PC-9 (cell line): Measurements from ENCODE around the gene ACVR2B. TPM values are rescaled to one million over a fixed set of nuclear protein-coding genes. Genes with fewer than 3 reads are reported as not detected.

Experiments
- BruUV-seq: library from RNA; stranded (reverse); fragments of 400-500 nt; replicated peaks from 2 replicates; lab custom pipeline; 2021; lab: Mats Ljungman, UMichigan
- CTCF ChIA-PET: fragments of 300-600 bp; sonication (Branson Sonifier 250); formaldehyde crosslinking; loops from one replicate; lab custom pipeline; 2022; ENCODE audit warnings: antibody characterized with exemption; lab: Charles Lee
- POLR2A ChIA-PET: fragments of 300-600 bp; sonication (Branson Sonifier 250); formaldehyde crosslinking; loops from one replicate; lab custom pipeline; 2022; ENCODE audit warnings: antibody characterized with exemption; ENCODE audit not compliant: unreplicated experiment; lab: Charles Lee
- DNase-seq, 2 experiments: peaks; one replicate each; pipeline versions ENCODE4 v3.0.0 to v3.0.0-alpha.2; 2015 to 2022; ENCODE audit warnings: mixed read lengths in 1 of 2
- H2AFZ ChIP-seq: fragments of 200-600 bp; sonication (generic); 2 replicates; pipeline ENCODE4 v1.8.1; 2017; ENCODE audit warnings: antibody characterized with exemption
- H3F3A ChIP-seq: fragments of 200-600 bp; sonication (generic); 2 replicates; pipeline ENCODE4 v1.8.1; 2017; ENCODE audit warnings: antibody characterized with exemption, mild to moderate bottlenecking, low read depth; ENCODE audit not compliant: insufficient read depth
- H3K27ac ChIP-seq: fragments of 200-600 bp; sonication (generic); 2 replicates; pipeline ENCODE4 v1.6.1; 2016; ENCODE audit warnings: mixed run types
- H3K27me3 ChIP-seq: fragments of 200-600 bp; sonication (generic); 2 replicates; pipeline ENCODE4 v1.6.1; 2016; ENCODE audit warnings: low read depth, mixed run types; ENCODE audit not compliant: insufficient read depth
- H3K36me3 ChIP-seq: fragments of 200-600 bp; sonication (generic); 2 replicates; pipeline ENCODE4 v1.6.1; 2016; ENCODE audit warnings: low read depth, mixed run types
- H3K4me1 ChIP-seq: fragments of 200-600 bp; sonication (generic); replicated peaks from 2 replicates; pipeline ENCODE4 v1.6.1; 2016; ENCODE audit warnings: mixed run types; ENCODE audit not compliant: insufficient read depth
- H3K4me2 ChIP-seq: fragments of 200-600 bp; sonication (generic); 2 replicates; pipeline ENCODE4 v1.6.1; 2017; ENCODE audit warnings: mixed run types
- H3K4me3 ChIP-seq: fragments of 200-600 bp; sonication (generic); 2 replicates; pipeline ENCODE4 v1.6.1; 2016; ENCODE audit warnings: mixed run types
- H3K79me2 ChIP-seq: fragments of 200-600 bp; sonication (generic); 2 replicates; pipeline ENCODE4 v1.6.1; 2017; ENCODE audit warnings: low read depth, mixed run types
- H3K9me2 ChIP-seq: fragments of 200-600 bp; sonication (generic); 2 replicates; pipeline ENCODE4 v1.8.1; 2017; ENCODE audit warnings: mild to moderate bottlenecking; ENCODE audit not compliant: insufficient read depth
- H3K9me3 ChIP-seq: fragments of 200-600 bp; sonication (generic); 2 replicates; pipeline ENCODE4 v1.8.1; 2016; ENCODE audit warnings: low read depth; ENCODE audit not compliant: insufficient read depth
- H4K20me1 ChIP-seq: fragments of 200-600 bp; sonication (generic); 2 replicates; pipeline ENCODE4 v1.8.1; 2017; ENCODE audit not compliant: insufficient read depth
- CTCF ChIP-seq: fragments of 200-600 bp; sonication (generic); conservative IDR thresholded peaks from 2 replicates; pipeline ENCODE4 v1.6.1; 2017; ENCODE audit warnings: mixed run types, antibody characterized with exemption, mild to moderate bottlenecking, moderate library complexity
- EZH2 ChIP-seq: fragments of 200-600 bp; sonication (generic); IDR thresholded peaks from 2 replicates; pipeline ENCODE4 v1.8.0; 2017; ENCODE audit warnings: antibody characterized with exemption, low read depth
- intact Hi-C: fragments of 100-400 bp; cut with micrococcal nuclease; formaldehyde crosslinking; loops from one replicate; pipeline ENCODE4 v1.10.0; 2022; ENCODE audit not compliant: unreplicated experiment
- total RNA-seq: library from RNA; stranded (reverse); gene quantifications from 2 replicates; pipeline ENCODE4 v1.2.3, GENCODE V29; 2021

ACVR2B gene
- total RNA-seq, 1 experiment from 2014 or later: 11.0 TPM

- no peak overlapping the region for H3K4me3 ChIP-seq
- H4K20me1 ChIP-seq: no peaks in the 10 kb centered on the region
- no peaks in the 10 kb centered on the region for H3F3A ChIP-seq
- no peaks in the 10 kb centered on the region for H3K4me1 ChIP-seq
- BruUV-seq: no TSS peak
- H3K9me2 ChIP-seq: no peaks in the 10 kb centered on the region
- CTCF ChIA-PET: interaction anchor here (0.6 to 1.2 kb wide), 5 partner anchors 10 to 314 kb away, joined by 3 to 6 read pairs (median 3); partner anchors contain the start of gene EXOG
- POLR2A ChIA-PET: interaction anchor here (0.7 kb wide), 1 partner anchor 163 kb away, joined by 8 read pairs; no protein-coding TSS in a partner anchor
- no peak overlapping the region for H2AFZ ChIP-seq
- intact Hi-C loops: loop anchor here (5.0 kb wide), 2 partner anchors 320 to 765 kb away; no protein-coding TSS in a partner anchor
- no peaks in the 10 kb centered on the region for H3K9me3 ChIP-seq
- TF ChIP-seq EZH2: no peak
- TF ChIP-seq CTCF: no peak
- H3K4me2 ChIP-seq: no peak overlapping the region
- no peak overlapping the region for H3K27ac ChIP-seq
- no peak for DNase-seq
- no peaks in the 10 kb centered on the region for H3K36me3 ChIP-seq
- no peaks in the 10 kb centered on the region for H3K79me2 ChIP-seq
- H3K27me3 ChIP-seq: no peaks in the 10 kb centered on the region
These were observed 68.3 kb downstream of the ACVR2B start for GRCh38 chr3:38522002-38522401.

- ChIA-PET POLR2A (no interaction called here), CTCF (no interaction called here)
- no peak overlapping the region for H3K27ac ChIP-seq
- no peaks in the 10 kb centered on the region for H3K36me3 ChIP-seq
- no peaks in the 10 kb centered on the region for H3K79me2 ChIP-seq
- H3K4me1 ChIP-seq: no peaks in the 10 kb centered on the region
- no peaks in the 10 kb centered on the region for H3F3A ChIP-seq
- H3K4me3 ChIP-seq: no peak overlapping the region
- H3K4me2 ChIP-seq: no peak overlapping the region
- H4K20me1 ChIP-seq: no peaks in the 10 kb centered on the region
- H3K9me2 ChIP-seq: no peaks in the 10 kb centered on the region
- intact Hi-C loops: loop anchor here (5.0 kb wide), 2 partner anchors 318 to 763 kb away; no protein-coding TSS in a partner anchor
- H3K27me3 ChIP-seq: no peaks in the 10 kb centered on the region
- H2AFZ ChIP-seq: no peak overlapping the region
- no TSS peak for BruUV-seq
- no peak for TF ChIP-seq CTCF
- H3K9me3 ChIP-seq: no peaks in the 10 kb centered on the region
- no peak for DNase-seq
These were observed 70.5 kb downstream of the ACVR2B start for GRCh38 chr3:38524141-38524739.

- TF ChIP-seq CTCF: no peak
- ChIA-PET CTCF (no interaction called here), POLR2A (no interaction called here)
- Histone ChIP-seq H3K4me1 (no peaks in the 10 kb centered on the region), H3K4me2 (no peak overlapping the region), H3K36me3 (no peaks in the 10 kb centered on the region), H3K79me2 (no peaks in the 10 kb centered on the region), H3K27me3 (no peaks in the 10 kb centered on the region), H3F3A (no peaks in the 10 kb centered on the region), H3K27ac (no peak overlapping the region), H3K9me2 (no peaks in the 10 kb centered on the region), H3K4me3 (no peak overlapping the region), H2AFZ (no peak overlapping the region), H4K20me1 (no peaks in the 10 kb centered on the region), H3K9me3 (no peaks in the 10 kb centered on the region)
- DNase-seq: no peak
- no TSS peak for BruUV-seq
- intact Hi-C loops: no loop called here
These were observed 73.1 kb downstream of the ACVR2B start for GRCh38 chr3:38526792-38527191.
